Stimulated activated CD8-positive, alpha-beta memory T cell treated with anti-CD3 and anti-CD28 coated beads, Interleukin-7, amount 100 ng/mL, for 4 hours (primary cell): ENCODE results near the gene SIM2.

Experiments
- DNase-seq, 2 donors: peaks; one replicate each; pipeline ENCODE4 v3.0.0-alpha.2; 2020; ENCODE audit warnings: low read depth in 2 of 2

Gene SIM2

DNA sequence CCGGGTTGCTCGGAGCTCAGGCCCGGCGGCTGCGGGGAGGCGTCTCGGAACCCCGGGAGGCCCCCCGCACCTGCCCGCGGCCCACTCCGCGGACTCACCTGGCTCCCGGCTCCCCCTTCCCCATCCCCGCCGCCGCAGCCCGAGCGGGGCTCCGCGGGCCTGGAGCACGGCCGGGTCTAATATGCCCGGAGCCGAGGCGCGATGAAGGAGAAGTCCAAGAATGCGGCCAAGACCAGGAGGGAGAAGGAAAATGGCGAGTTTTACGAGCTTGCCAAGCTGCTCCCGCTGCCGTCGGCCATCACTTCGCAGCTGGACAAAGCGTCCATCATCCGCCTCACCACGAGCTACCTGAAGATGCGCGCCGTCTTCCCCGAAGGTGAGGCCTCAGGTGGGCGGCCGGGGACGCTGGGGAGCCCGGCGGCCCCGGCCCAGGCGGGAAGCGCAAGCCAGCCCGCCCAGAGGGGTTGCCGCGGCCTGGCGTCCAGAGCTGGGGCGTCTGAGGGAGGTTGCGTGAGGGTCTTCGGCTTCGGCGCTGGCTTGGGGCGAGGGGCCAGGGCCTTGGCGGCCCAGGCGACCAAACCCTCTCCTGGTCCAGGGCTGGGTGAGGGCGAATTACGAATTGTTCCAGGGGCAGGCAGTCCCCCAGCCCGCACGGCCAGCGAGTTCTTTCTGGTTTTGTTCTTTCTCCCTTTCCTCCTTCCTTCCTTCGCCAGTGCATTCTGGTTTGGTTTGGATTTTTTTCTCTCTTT is 805 bp downstream of the SIM2 start:
- no peak for DNase-seq

- DNase-seq, result no peak
Measured at GRCh38 chr21:36700295-36700970, 1.5 kb downstream of the SIM2 start.

DNA sequence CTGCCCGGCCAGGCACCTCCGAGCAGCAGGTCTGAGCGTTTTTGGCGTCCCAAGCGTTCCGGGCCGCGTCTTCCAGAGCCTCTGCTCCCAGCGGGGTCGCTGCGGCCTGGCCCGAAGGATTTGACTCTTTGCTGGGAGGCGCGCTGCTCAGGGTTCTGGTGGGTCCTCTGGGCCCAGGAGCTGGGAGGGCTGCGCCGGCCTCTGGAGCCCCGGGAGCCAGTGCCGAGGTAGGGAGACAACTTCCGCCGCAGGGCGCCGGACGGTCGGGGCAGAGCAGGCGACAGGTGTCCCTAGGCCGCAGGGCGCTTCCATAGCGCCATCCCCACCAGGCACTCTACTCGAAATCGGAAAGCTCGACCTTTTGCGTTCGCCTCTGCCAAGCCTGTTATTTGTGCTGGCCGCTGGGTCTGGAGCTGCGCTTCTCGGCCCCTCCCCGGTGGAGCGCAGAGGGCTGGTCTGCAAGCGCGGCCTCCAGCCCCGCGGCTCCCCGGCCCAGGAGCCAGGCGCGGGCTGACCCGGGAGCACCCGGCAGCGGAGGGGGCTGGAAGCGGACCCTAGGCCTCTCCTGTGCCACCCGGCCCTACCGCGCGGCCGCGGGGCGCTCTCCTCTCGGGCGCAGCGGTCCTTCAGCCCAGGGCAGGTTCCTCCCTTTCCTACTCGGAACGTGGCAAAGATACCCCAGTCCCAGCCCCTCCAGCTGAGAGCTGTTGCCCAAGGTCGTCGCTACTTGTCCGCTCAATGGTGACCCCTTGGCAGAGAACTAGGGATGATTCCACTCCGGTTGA is 2.2 kb downstream of the SIM2 start:
- DNase-seq, result no peak

DNA sequence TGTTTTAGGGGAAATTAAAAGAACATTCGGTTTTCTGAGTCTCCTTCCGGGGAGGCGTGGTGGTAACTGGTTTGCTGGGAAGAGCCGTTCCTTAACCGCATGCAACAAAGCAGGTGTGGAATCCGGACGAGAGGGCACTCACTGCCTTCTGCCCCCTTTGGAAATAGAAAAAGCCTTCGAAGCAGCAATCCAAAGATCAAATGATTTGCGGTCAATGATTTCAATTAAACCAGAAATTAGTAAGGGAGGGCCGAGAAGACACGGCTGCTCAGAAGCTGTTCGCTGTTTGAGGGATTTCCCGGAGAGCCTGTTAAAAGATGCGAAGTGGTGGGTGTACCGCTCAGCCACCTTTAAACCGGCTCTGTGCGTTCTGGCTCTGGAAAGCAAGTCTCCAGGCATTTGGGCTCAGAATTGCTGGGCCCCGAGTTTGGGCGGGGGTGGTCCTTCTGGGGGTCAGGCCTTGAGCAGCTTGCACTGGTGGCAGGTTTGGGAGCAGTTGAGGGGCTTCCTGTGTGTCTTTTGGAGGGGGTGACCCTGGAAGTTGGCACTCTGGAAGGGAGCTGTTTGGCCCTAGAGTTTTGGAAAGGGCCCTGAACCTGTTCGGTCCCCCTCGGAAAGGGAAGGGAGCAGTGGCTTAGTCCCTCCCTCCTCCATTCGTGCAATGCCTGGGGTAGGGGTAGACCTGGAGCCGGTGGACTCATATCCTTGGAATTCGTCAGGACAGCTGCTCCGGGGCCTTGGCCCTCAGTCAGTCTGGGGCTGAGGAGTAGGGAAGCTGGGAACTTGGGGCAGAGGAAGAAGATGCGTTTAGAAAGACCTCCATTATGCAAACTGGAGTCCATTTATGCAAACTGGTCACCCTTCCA is 3.1 kb downstream of the SIM2 start:
- DNase-seq, result no peak

DNA sequence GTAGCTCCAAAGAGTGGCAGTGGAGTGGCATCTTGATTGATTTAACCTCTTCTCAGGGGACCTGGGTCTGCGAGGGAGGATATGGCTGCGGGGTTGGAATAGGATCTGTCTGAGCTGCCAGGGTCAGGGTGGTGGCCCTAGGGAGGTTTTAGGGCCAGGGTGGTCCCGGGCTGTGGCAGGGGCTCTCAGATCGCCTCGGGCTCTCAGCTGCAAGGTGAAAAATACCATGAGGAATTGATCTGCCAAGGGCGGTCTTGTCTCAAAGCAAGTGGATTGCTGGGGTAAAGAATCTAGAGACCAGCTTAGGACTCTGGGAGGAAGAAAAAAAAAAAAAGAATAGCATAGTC is 3.7 kb downstream of the SIM2 start:
- no peak for DNase-seq

DNA sequence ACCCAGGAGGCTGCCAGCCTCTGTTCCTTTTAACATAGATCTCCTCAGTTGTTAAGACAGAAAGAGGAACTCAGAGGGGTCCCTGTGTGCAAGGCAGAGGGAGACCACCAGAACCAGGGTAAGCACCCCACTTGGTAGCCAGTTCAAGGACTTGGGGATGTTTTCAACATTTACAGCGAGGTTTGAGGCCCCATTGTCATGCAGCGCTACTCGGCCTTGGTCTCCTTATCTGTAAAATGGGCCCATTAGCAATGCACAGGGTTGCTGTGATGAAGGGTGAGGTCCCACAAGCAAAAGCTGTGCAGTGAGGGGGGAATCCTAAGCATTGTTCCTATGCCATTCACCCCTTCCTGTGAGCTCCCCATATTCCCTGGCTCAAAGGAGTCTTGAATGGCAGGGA is 4.2 kb downstream of the SIM2 start:
- no peak for DNase-seq

DNA sequence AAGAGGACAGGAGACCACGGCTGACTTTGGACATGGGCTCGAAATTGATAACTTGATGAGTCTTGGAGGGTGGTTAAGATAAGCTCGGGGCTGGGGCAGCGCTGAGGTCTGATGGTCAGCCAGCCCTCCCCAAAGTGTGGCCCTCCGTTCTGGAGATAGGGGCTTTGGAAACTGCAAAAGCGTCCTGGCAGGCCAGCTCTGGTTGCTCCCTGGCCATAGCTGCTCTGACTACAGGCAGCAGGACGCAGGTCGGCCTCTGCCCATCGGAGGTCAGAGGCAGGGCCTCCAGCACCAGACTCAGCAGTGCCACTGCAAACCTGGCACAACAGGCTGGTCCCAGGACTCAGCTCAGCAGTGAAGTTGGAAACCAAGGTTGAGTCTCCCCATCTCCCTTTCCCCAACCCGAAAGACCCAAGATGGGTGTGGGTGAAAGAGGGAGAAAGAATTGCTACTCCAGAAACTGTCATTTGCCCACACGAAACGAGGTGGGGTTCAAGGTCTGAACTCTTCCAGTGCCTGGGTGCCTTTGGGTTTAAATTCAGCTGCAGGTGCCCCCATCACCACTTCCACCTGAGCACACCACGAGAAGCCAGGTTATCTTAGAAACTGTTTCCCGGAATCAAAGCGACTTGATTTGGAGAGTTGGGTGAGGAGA is 4.8 kb downstream of the SIM2 start:
- no peak for DNase-seq

DNA sequence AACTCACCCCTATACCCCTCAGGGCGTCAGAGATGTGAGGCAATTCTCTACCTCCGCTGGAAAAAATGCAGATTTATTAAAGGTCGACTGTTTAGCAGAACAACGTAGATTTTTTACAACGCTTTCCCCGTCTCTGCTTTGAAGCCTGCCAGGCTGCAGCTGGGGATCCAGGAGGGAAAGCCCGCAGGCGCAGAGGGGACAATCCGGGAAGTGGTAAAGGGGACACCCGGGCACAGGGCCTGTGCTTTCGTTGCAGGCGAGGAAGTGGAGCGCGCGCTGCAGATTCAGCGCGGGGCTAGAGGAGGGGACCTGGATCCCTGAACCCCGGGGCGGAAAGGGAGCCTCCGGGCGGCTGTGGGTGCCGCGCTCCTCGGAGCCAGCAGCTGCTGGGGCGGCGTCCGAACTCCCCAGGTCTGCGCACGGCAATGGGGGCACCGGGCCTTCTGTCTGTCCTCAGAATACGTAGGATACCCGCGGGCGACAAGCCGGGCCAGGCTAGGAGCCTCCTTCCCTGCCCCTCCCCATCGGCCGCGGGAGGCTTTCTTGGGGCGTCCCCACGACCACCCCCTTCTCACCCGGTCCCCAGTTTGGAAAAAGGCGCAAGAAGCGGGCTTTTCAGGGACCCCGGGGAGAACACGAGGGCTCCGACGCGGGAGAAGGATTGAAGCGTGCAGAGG is 5.5 kb downstream of the SIM2 start:
- DNase-seq, result no peak

GRCh38 chr21:36704958-36705678 is 6.2 kb downstream of the SIM2 start:
- DNase-seq, result no peak

GRCh38 chr21:36705679-36706481 is 7.0 kb downstream of the SIM2 start:
- DNase-seq, result no peak

DNA sequence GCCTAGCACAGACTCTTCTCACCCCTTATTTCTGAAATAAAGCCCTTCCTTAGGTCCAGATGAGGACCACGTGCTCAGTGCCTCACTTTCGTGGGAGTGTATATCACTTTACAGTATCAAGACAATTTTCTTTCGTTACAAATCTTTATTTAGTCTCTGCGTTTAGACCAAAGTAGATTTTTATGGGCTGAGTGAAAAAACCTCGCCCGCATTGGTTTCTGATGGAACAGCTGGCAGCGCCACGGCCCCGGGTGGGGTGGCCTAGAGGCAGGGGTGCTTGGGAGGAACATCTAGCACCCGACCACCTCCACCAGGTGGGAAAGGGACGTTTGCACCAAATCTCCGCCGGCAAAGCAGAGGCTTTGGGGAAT is 7.6 kb downstream of the SIM2 start:
- no peak for DNase-seq

DNA sequence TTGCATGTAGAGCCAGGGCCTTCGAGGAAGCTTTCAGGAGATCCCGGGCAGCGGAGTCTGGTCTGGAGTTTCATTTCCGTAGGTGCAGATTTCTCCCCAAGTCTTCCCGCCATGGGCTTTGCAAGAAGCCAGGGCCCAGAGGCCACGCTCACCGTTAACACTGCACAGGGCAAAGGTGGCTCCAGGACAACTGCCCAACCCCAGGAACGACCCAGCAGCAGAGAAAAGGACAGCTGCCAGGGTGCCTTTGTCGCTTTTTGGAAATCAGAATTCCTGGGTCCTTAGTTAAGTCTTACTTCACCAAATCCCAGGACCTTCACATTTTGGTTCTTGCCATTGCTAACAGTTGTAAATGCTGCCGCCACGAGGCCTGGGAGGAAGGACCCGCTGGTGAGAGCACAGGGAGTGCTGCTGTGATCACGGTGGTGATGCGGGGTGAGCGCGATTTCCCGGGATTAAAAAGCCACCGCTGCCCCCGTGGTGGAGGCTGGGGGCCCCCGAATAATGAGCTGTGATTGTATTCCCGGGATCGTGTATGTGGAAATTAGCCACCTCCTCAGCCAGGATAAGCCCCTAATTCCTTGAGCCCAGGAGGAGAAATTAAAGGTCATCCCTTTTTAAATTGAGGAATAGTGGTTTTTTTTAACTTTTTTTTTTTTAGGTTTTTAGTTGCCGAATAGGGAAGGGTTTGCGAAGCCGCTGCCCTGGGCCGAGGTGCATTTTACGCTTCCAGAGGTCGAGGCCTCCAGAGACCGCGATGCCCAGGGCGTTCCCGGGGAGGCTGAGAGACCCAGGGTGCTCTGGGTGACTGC is 8.2 kb downstream of the SIM2 start:
- DNase-seq, result no peak

- no peak for DNase-seq
Measured at GRCh38 chr21:36707763-36708285, 8.9 kb downstream of the SIM2 start.

DNA sequence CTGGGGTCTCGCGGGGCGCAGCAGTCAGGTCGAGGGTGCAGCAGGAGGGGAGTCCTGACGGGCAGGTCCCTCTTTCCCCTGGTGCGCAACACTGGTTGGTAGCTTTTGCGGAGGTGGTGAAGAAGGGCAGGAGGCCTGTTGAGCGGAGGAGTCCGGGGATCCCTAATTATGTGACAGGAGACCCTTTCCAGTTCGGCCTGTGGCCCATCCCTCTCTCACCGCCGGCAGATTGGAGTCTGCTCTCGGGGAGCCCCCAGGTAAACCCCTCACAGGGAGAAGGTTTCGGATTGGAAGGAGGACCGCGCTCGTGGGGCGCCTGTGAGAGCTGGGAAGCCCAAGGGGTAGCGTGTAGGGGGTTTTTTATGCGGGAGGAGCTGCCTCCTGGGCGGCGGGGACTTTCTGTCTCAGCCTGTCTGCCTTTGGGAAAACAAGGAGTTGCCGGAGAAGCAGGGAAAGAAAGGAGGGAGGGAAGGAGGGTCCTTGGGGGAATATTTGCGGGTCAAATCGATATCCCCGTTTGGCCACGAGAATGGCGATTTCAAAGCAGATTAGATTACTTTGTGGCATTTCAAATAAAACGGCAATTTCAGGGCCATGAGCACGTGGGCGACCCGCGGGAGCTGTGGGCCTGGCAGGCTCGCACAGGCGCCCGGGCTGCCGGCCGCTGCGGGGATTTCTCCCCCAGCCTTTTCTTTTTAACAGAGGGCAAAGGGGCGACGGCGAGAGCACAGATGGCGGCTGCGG is 9.5 kb downstream of the SIM2 start:
- no peak for DNase-seq

- DNase-seq, result no peak
Measured at GRCh38 chr21:36709030-36709867, 10.3 kb downstream of the SIM2 start.

GRCh38 chr21:36709868-36710728 is 11.2 kb downstream of the SIM2 start:
- DNase-seq, result no peak
